DND-41 (cell line): ENCODE data around the gene CHCHD3.

ENCODE experiments used
- ATAC-seq: fragments of 200-7000 bp; cut with Tn5 transposase; 3 replicates; pipeline ENCODE4 v1.9.1; 2021; ENCODE audit warnings: low read depth; ENCODE audit not compliant: insufficient read depth
- DNase-seq: peaks from one replicate; pipeline ENCODE4 v3.0.0-alpha.2; 2020
- H2AFZ ChIP-seq: 2 replicates; pipeline ENCODE4 v1.6.0; 2012; ENCODE audit warnings: low read depth, low read length
- H3K27ac ChIP-seq: 2 replicates; pipeline ENCODE4 v1.5.1; 2012; ENCODE audit warnings: low read length, inconsistent platforms
- H3K27me3 ChIP-seq: fragments of 200-600 bp; sonication (generic); 2 replicates; pipeline ENCODE4 v1.6.0; 2012; ENCODE audit warnings: low read length, mild to moderate bottlenecking, inconsistent platforms; ENCODE audit not compliant: insufficient read depth, poor library complexity
- H3K36me3 ChIP-seq: 2 replicates; pipeline ENCODE4 v1.5.1; 2012; ENCODE audit warnings: low read length, inconsistent platforms; ENCODE audit not compliant: insufficient read depth
- H3K4me1 ChIP-seq: 2 replicates; pipeline ENCODE4 v1.5.1; 2012; ENCODE audit warnings: mild to moderate bottlenecking, low read length; ENCODE audit not compliant: insufficient read depth
- H3K4me2 ChIP-seq: 2 replicates; pipeline ENCODE4 v1.6.0; 2012; ENCODE audit warnings: mild to moderate bottlenecking, moderate library complexity, low read length, inconsistent platforms; ENCODE audit not compliant: insufficient read depth
- H3K4me3 ChIP-seq, 2 experiments: fragments of 200-600 bp in 1 of 2; shearing (Covaris generic) in 1 of 2; 2 replicates each; pipeline ENCODE4 v1.5.1; 2012 to 2016; ENCODE audit warnings: inconsistent platforms in 2 of 2, low read length in 2 of 2, mild to moderate bottlenecking in 2 of 2, low read depth in 1 of 2, moderate library complexity in 1 of 2
- H3K79me2 ChIP-seq: 2 replicates; pipeline ENCODE4 v1.6.0; 2012; ENCODE audit warnings: low read length, inconsistent platforms; ENCODE audit not compliant: insufficient read depth
- H3K9ac ChIP-seq: 2 replicates; pipeline ENCODE4 v1.6.0; 2012; ENCODE audit warnings: low read depth, mild to moderate bottlenecking, inconsistent platforms, low read length, moderate library complexity
- H3K9me3 ChIP-seq: 2 replicates; pipeline ENCODE4 v1.5.1; 2012; ENCODE audit warnings: low read length, moderate library complexity, mild to moderate bottlenecking, inconsistent platforms; ENCODE audit not compliant: insufficient read depth, severe bottlenecking
- H4K20me1 ChIP-seq: 2 replicates; pipeline ENCODE4 v1.6.0; 2012; ENCODE audit warnings: low read length; ENCODE audit not compliant: insufficient read depth
- CTCF ChIP-seq: IDR thresholded peaks from 2 replicates; pipeline ENCODE4 v1.5.1; 2012; ENCODE audit warnings: borderline replicate concordance, low read length, moderate library complexity, mild to moderate bottlenecking; ENCODE audit not compliant: poor library complexity, severe bottlenecking; ENCODE audit errors: extremely low read depth
- EZH2 ChIP-seq: IDR thresholded peaks from 3 replicates; pipeline ENCODE4 v1.6.1; 2012; ENCODE audit warnings: borderline replicate concordance, low read depth, mild to moderate bottlenecking, moderate library complexity, low read length, inconsistent platforms; ENCODE audit not compliant: severe bottlenecking

CHCHD3 gene

DNA sequence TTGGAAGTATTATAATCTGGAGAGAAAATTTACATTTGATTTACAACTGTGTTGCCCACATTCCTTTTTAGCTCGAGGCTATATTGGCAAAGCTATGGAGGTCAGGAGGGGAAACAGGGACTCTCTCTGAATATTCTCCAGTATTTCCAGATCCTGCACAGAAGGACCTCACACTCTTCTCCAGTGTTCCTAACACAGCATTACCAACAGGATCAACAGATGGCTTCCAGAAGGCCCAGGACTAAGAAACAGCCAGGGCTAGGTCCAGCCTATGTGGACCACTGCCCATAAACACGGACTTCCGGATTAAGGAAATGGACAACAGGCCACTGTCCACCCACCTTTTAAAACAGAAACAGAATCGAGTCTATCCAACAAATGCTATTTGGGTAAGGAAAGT is 65.3 kb downstream of the CHCHD3 start:
- Histone ChIP-seq H2AFZ (no peak overlapping the region), H3K27ac (no peak overlapping the region), H3K79me2 (peaks cover 31% of the 10 kb centered on the region), H3K9me3 (no peaks in the 10 kb centered on the region), H3K9ac (no peak overlapping the region), H3K4me3 (no peak overlapping the region), H3K27me3 (no peaks in the 10 kb centered on the region), H3K36me3 (peaks cover 6% of the 10 kb centered on the region; the same call in 1 of the 2 replicates), H3K4me1 (no peaks in the 10 kb centered on the region), H4K20me1 (no peaks in the 10 kb centered on the region), H3K4me2 (no peak overlapping the region)
- ATAC-seq (no peak), DNase-seq (no peak)
- TF ChIP-seq CTCF: no peak
- TF ChIP-seq EZH2: no peak

GRCh38 chr7:133015888-133016287 is 66.0 kb downstream of the CHCHD3 start:
- Histone ChIP-seq H3K36me3 (peaks cover 6% of the 10 kb centered on the region; the same call in 1 of the 2 replicates), H3K27me3 (no peaks in the 10 kb centered on the region), H3K9ac (no peak overlapping the region), H3K79me2 (peaks cover 37% of the 10 kb centered on the region), H3K4me3 (no peak overlapping the region), H2AFZ (no peak overlapping the region), H4K20me1 (peaks cover 3% of the 10 kb centered on the region; the same call in 1 of the 2 replicates), H3K27ac (no peak overlapping the region), H3K9me3 (no peaks in the 10 kb centered on the region), H3K4me1 (no peaks in the 10 kb centered on the region), H3K4me2 (no peak overlapping the region)
- no peak for DNase-seq
- no peak for ATAC-seq
- no peak for TF ChIP-seq EZH2

GRCh38 chr7:133011746-133012145 is 70.1 kb downstream of the CHCHD3 start:
- ATAC-seq (no peak), DNase-seq (no peak)
- H3K36me3 ChIP-seq: no peaks in the 10 kb centered on the region; the same call in 1 of the 2 replicates
- no peak overlapping the region for H2AFZ ChIP-seq
- no peaks in the 10 kb centered on the region for H3K9me3 ChIP-seq
- H4K20me1 ChIP-seq: peaks cover 13% of the 10 kb centered on the region; the same call in 1 of the 2 replicates
- peaks cover 61% of the 10 kb centered on the region for H3K79me2 ChIP-seq
- H3K4me1 ChIP-seq: no peaks in the 10 kb centered on the region
- H3K4me2 ChIP-seq: no peak overlapping the region
- no peak overlapping the region for H3K9ac ChIP-seq
- no peaks in the 10 kb centered on the region for H3K27me3 ChIP-seq
- H3K4me3 ChIP-seq: no peak overlapping the region
- no peak overlapping the region for H3K27ac ChIP-seq
- TF ChIP-seq EZH2: no peak
- no peak for TF ChIP-seq CTCF

GRCh38 chr7:133009426-133010252 is 72.3 kb downstream of the CHCHD3 start:
- Histone ChIP-seq H4K20me1 (peaks cover 13% of the 10 kb centered on the region; the same call in 1 of the 2 replicates), H2AFZ (no peak overlapping the region), H3K79me2 (peaks cover 49% of the 10 kb centered on the region), H3K9me3 (no peaks in the 10 kb centered on the region), H3K4me1 (no peaks in the 10 kb centered on the region), H3K27me3 (no peaks in the 10 kb centered on the region), H3K36me3 (no peaks in the 10 kb centered on the region), H3K4me3 (no peak overlapping the region), H3K9ac (no peak overlapping the region), H3K4me2 (no peak overlapping the region), H3K27ac (no peak overlapping the region)
- DNase-seq: no peak
- ATAC-seq: no peak
- TF ChIP-seq EZH2 (no peak), CTCF (no peak)
